GM12878 (cell line): Measurements from ENCODE around the gene METTL1. TPM values are rescaled to one million over a fixed set of nuclear protein-coding genes. Genes with fewer than 3 reads are reported as not detected.

ENCODE experiments used
- CHD2 ChIP-seq: IDR thresholded peaks from 2 replicates; pipeline ENCODE4 v1.6.1; 2011; ENCODE audit warnings: low read depth, low read length, improper control_type of control experiment, borderline replicate concordance
- CREM ChIP-seq: IDR thresholded peaks from 2 replicates; pipeline ENCODE4 v1.6.1; 2014; ENCODE audit warnings: antibody characterized with exemption, low read depth
- CUX1 ChIP-seq: IDR thresholded peaks from 2 replicates; pipeline ENCODE4 v1.6.1; 2012; ENCODE audit warnings: improper control_type of control experiment, low read depth, low read length; ENCODE audit not compliant: insufficient replicate concordance
- HSF1 ChIP-seq: fragments of 150-350 bp; IDR thresholded peaks from 2 replicates; pipeline ENCODE4 v1.6.1; 2014; ENCODE audit warnings: mild to moderate bottlenecking, low read depth, low read length
- IRF3 ChIP-seq: fragments of 450-650 bp; IDR thresholded peaks from 2 replicates; pipeline ENCODE4 v1.6.1; 2014; ENCODE audit warnings: mild to moderate bottlenecking
- RFX5 ChIP-seq: IDR thresholded peaks from 2 replicates; pipeline ENCODE4 v1.6.1; 2011; ENCODE audit warnings: low read depth, low read length, improper control_type of control experiment
- TAF1 ChIP-seq: IDR thresholded peaks from 2 replicates; pipeline ENCODE4 v1.6.1; 2011; ENCODE audit warnings: mild to moderate bottlenecking, low read depth, low read length, borderline replicate concordance
- TCF12 ChIP-seq: IDR thresholded peaks from 2 replicates; pipeline ENCODE4 v1.6.1; 2011; ENCODE audit warnings: low read depth, mild to moderate bottlenecking, low read length
- ZBTB4 ChIP-seq: fragments of 450-650 bp; formaldehyde crosslinking; IDR thresholded peaks from 2 replicates; pipeline ENCODE4 v1.4.0; 2022; ENCODE audit warnings: mild to moderate bottlenecking, moderate library complexity
- ZNF687 ChIP-seq: fragments of 450-650 bp; IDR thresholded peaks from 2 replicates; pipeline ENCODE4 v1.6.1; 2017; ENCODE audit warnings: mild to moderate bottlenecking, moderate library complexity
- polyA plus RNA-seq, 11 experiments: library from polyadenylated mRNA; depleted of rRNA in 4 of 11; unstranded in 6 of 11; stranded (reverse) in 5 of 11; fragments of >200 nt; fragmentation: Nextera tagmentation in 4 of 11; fragmentation: Illumina TruSeq in 1 of 11; extraction: Ambion mirVana in 4 of 11; extraction: Trizol in 1 of 11; gene quantifications; 1 replicate in 1 of 11; 2 replicates in 10 of 11; pipeline versions ENCODE4 v1.2.1 to v1.2.3, GENCODE V29; 2011 to 2016; ENCODE audit warnings: inconsistent platforms in 2 of 11, missing spikeins in 2 of 11, low read depth in 1 of 11
- total RNA-seq, 4 experiments: library from RNA; depleted of rRNA in 3 of 4; stranded (reverse); fragments of >200 nt in 3 of 4; fragmentation: Illumina TruSeq in 1 of 4; extraction: Trizol in 1 of 4; gene quantifications; 2 replicates each; pipeline versions ENCODE4 v1.2.1 to v1.2.3, GENCODE V29; 2013 to 2021

METTL1 gene
- total and polyA plus RNA-seq, 10 of the 15 experiments (the other 5 are each of a cell fraction or from before 2014, with no cell fraction given), result 11.3 to 44.3 (median 30.6) TPM

- TF ChIP-seq HSF1, result peak; percentile 64; the same call in 1 of the 2 replicates
- no peak for TF ChIP-seq ZBTB4
- no peak for TF ChIP-seq ZNF687
- peak; percentile 68 for TF ChIP-seq CHD2
- TF ChIP-seq CREM, result peak; percentile 98
- no peak for TF ChIP-seq IRF3
- no peak for TF ChIP-seq RFX5
- TF ChIP-seq TCF12, result 0 out of 2 replicates have a peak, but pooled peaks have one; percentile 58
- TF ChIP-seq TAF1, result peak; percentile 88
- TF ChIP-seq CUX1, result no peak
Measured at GRCh38 chr12:57782608-57783465, 10.9 kb upstream of the METTL1 start, which contains the start of gene TSFM (continued).
